K562 (cell line): ENCODE results near the gene ERO1B. TPM values are rescaled to one million over a fixed set of nuclear protein-coding genes. Genes with fewer than 3 reads are reported as not detected.

Source experiments
- ARID3B ChIP-seq: fragments of 250-450 bp; sonication (Bioruptor Pico); IDR thresholded peaks from 2 replicates; pipeline ENCODE4 v1.4.0; 2020; ENCODE audit warnings: borderline replicate concordance
- ATF7 ChIP-seq: fragments of 450-650 bp; IDR thresholded peaks from 2 replicates; pipeline ENCODE4 v1.7.1; 2014; ENCODE audit warnings: mild to moderate bottlenecking, moderate library complexity
- BRCA1 ChIP-seq, 2 experiments: fragments of 450-650 bp in 1 of 2; sonication (generic) in 1 of 2; formaldehyde crosslinking in 1 of 2; IDR thresholded peaks; 2 replicates each; pipeline versions ENCODE4 v1.5.0 to v1.6.1; 2017 to 2020; ENCODE audit warnings: mild to moderate bottlenecking in 1 of 2, missing genetic modification reagents in 1 of 2
- FOXK2 ChIP-seq, 2 experiments: fragments of 450-650 bp; IDR thresholded peaks in 1 of 2; conservative IDR thresholded peaks in 1 of 2; 2 replicates each; pipeline ENCODE4 v1.6.1; 2016; ENCODE audit warnings: low read depth in 2 of 2, mild to moderate bottlenecking in 1 of 2
- GABPB2 ChIP-seq: fragments of 250-450 bp; sonication (Bioruptor Pico); conservative IDR thresholded peaks from 2 replicates; pipeline ENCODE4 v1.5.1; 2021; ENCODE audit warnings: mild to moderate bottlenecking
- NR2C2 ChIP-seq, 2 experiments: fragments of 200-800 bp in 1 of 2; sonication (Bioruptor generic) in 1 of 2; sonication (generic) in 1 of 2; formaldehyde crosslinking in 1 of 2; IDR thresholded peaks; 2 replicates each; pipeline versions ENCODE4 v1.6.1 to v1.8.0; 2016 to 2022; ENCODE audit warnings: mild to moderate bottlenecking in 1 of 2, missing compliant biosample characterization in 1 of 2, missing genetic modification characterization in 1 of 2, missing genetic modification reagents in 1 of 2
- PRDM10 ChIP-seq: fragments of 450-650 bp; IDR thresholded peaks from 2 replicates; pipeline ENCODE4 v1.6.1; 2018; ENCODE audit not compliant: partially characterized antibody
- SNAPC5 ChIP-seq: fragments of 250-450 bp; sonication (Bioruptor Pico); IDR thresholded peaks from 2 replicates; pipeline ENCODE4 v1.8.0; 2021; ENCODE audit warnings: moderate library complexity, mild to moderate bottlenecking, inconsistent platforms
- SNRNP70 ChIP-seq: fragments of 200-400 bp; formaldehyde crosslinking; optimal IDR thresholded peaks from 2 replicates; pipeline ENCODE3; 2017; ENCODE audit warnings: low read depth, low read length
- TFE3 ChIP-seq: fragments of 450-650 bp; formaldehyde crosslinking; IDR thresholded peaks from 2 replicates; pipeline ENCODE4 v1.4.0; 2020; ENCODE audit warnings: mild to moderate bottlenecking, mixed read lengths
- polyA plus RNA-seq, 8 experiments: library from polyadenylated mRNA; depleted of rRNA in 4 of 8; stranded (reverse) in 5 of 8; unstranded in 3 of 8; fragments of >200 nt; fragmentation: Nextera tagmentation in 2 of 8; fragmentation: Illumina TruSeq in 1 of 8; extraction: Ambion mirVana in 2 of 8; extraction: Trizol in 1 of 8; gene quantifications; 2 replicates each; pipeline versions ENCODE4 v1.2.1 to v1.2.3, GENCODE V29; 2011 to 2014; ENCODE audit warnings: inconsistent platforms in 1 of 8, missing spikeins in 1 of 8
- total RNA-seq, 7 experiments: library from RNA; depleted of rRNA in 6 of 7; stranded (reverse); fragments of >200 nt in 6 of 7; fragmentation: Illumina TruSeq in 2 of 7; extraction: Trizol in 2 of 7; gene quantifications; 2 replicates each; pipeline versions ENCODE4 v1.2.1 to v1.2.3, GENCODE V29; 2011 to 2021; ENCODE audit warnings: low replicate concordance in 1 of 7
- TF ChIP-seq, protein P1 (sequence below): fragments of 250-450 bp; sonication (Bioruptor Pico); IDR thresholded peaks from 2 replicates; pipeline ENCODE4 v1.8.0; 2022; ENCODE audit warnings: inconsistent platforms, mild to moderate bottlenecking, moderate library complexity, borderline replicate concordance
- TF ChIP-seq, protein P2 (sequence below), 2 experiments: fragments of 200-800 bp in 1 of 2; sonication (Bioruptor generic) in 1 of 2; sonication (generic) in 1 of 2; formaldehyde crosslinking in 1 of 2; IDR thresholded peaks in 1 of 2; conservative IDR thresholded peaks in 1 of 2; 2 replicates each; pipeline versions ENCODE4 v1.5.0 to v1.6.1; 2016 to 2020; ENCODE audit warnings: missing compliant biosample characterization in 1 of 2, missing genetic modification characterization in 1 of 2, missing genetic modification reagents in 1 of 2
- TF ChIP-seq, protein P3 (sequence below): sonication (generic); formaldehyde crosslinking; IDR thresholded peaks from 2 replicates; pipeline ENCODE4 v1.8.1; 2022; ENCODE audit warnings: missing genetic modification reagents

Gene ERO1B
- total and polyA plus RNA-seq, 9 of the 15 experiments (the other 6 are each of a cell fraction or from before 2014, with no cell fraction given): 0.59 to 6.4 (median 4.2) TPM

DNA sequence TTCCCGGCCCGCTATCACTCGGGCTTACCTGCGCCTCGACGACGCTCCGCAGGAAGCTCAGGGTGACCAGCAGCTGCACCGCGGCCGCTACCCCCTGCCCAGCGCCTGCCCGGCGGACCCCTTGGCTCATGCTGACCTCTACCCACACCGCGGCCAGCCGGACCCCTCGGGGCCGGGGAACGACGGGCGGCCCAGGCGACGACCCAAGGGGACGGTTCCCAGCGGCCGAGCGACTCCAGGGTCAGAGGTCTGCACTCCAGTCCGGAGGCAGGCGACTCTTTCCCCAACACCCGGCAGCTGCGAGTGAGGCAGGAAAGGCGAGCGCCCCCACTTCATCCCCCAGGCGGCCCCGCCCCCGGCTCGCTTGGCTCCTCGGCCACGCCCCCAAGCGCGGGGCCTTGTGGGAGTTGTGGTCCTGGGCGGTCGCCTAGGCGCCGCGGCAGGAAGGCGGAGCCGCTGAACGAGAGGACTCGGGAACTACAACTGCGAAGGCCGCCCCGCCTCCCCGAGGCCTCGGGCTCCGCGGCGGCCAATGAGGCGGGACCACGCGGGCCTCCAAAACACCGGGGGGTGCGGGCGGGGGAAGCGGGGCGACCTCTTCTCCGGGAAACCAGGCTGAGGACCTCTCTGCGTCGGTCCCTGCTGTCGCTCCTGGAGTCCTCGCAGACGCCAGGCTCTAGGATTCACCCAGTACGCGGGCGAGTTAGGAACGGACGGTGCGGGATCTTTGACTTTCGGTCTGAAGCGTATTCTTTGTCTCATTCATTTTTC, at the start of gene ERO1B (continued):
- TF ChIP-seq TFE3 (no peak), FOXK2 (conservative IDR thresholded peaks at IDR 0.05 in 1 of 2, IDR thresholded peaks at IDR 0.05 in 1 of 2; ENCODE audit: low read depth in 2 of 2) (peak in 1 of 2 experiments; percentile 58; a peak in 3 of 4 replicates), ATF7 (no peak; the same call in none of the 2 replicates), PRDM10 (peak; percentile 13), SNRNP70 (no peak), BRCA1 (IDR thresholded peaks at IDR 0.05) (no peak), BRCA1 (CRISPR knock-in tag; IDR thresholded peaks at IDR 0.05) (no peak), NR2C2 (CRISPR knock-in tag; IDR thresholded peaks at IDR 0.05) (peak; percentile 69; the same call in 1 of the 2 replicates), NR2C2 (tag; IDR thresholded peaks at IDR 0.05) (peak; percentile 90), ARID3B (CRISPR knock-in tag) (no peak; the same call in 1 of the 2 replicates), GABPB2 (no peak), SNAPC5 (no peak)
- TF ChIP-seq, protein P1, sequence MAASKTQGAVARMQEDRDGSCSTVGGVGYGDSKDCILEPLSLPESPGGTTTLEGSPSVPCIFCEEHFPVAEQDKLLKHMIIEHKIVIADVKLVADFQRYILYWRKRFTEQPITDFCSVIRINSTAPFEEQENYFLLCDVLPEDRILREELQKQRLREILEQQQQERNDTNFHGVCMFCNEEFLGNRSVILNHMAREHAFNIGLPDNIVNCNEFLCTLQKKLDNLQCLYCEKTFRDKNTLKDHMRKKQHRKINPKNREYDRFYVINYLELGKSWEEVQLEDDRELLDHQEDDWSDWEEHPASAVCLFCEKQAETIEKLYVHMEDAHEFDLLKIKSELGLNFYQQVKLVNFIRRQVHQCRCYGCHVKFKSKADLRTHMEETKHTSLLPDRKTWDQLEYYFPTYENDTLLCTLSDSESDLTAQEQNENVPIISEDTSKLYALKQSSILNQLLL (CRISPR knock-in tag): no peak
- TF ChIP-seq, protein P2, sequence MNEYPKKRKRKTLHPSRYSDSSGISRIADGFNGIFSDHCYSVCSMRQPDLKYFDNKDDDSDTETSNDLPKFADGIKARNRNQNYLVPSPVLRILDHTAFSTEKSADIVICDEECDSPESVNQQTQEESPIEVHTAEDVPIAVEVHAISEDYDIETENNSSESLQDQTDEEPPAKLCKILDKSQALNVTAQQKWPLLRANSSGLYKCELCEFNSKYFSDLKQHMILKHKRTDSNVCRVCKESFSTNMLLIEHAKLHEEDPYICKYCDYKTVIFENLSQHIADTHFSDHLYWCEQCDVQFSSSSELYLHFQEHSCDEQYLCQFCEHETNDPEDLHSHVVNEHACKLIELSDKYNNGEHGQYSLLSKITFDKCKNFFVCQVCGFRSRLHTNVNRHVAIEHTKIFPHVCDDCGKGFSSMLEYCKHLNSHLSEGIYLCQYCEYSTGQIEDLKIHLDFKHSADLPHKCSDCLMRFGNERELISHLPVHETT (CRISPR knock-in tag; conservative IDR thresholded peaks at IDR 0.05 in 1 of 2, IDR thresholded peaks at IDR 0.05 in 1 of 2): no peak; a peak in 1 of 4 replicates
- TF ChIP-seq, protein P3, sequence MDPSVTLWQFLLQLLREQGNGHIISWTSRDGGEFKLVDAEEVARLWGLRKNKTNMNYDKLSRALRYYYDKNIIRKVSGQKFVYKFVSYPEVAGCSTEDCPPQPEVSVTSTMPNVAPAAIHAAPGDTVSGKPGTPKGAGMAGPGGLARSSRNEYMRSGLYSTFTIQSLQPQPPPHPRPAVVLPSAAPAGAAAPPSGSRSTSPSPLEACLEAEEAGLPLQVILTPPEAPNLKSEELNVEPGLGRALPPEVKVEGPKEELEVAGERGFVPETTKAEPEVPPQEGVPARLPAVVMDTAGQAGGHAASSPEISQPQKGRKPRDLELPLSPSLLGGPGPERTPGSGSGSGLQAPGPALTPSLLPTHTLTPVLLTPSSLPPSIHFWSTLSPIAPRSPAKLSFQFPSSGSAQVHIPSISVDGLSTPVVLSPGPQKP (CRISPR knock-in tag): no peak
